Heart left ventricle (tissue), 16 donors: ENCODE results near the gene NNMT. TPM values are rescaled to one million over a fixed set of nuclear protein-coding genes. Genes with fewer than 3 reads are reported as not detected.

Experiments used
- ATAC-seq, 4 donors: fragments of 200-7000 bp; cut with Tn5 transposase; one replicate each; pipeline ENCODE4 v1.9.1; 2020 to 2022; ENCODE audit warnings: moderate library complexity in 4 of 4, mild to moderate bottlenecking in 3 of 4, moderate number of reproducible peaks in 1 of 4
- DNase-seq, 5 donors: peaks; one replicate each; pipeline ENCODE4 v3.0.0-alpha.2; 2020
- H3K27ac ChIP-seq, 12 donors: fragments of 200-600 bp; sonication (generic) in 4 of 12; one replicate each; pipeline versions ENCODE4 v1.5.0 to v1.8.0; 2016 to 2022; ENCODE audit warnings: mild to moderate bottlenecking in 2 of 12
- H3K27me3 ChIP-seq, 9 donors: fragments of 200-600 bp; sonication (generic) in 2 of 9; one replicate each; pipeline versions ENCODE4 v1.5.1 to v1.8.0; 2016 to 2022; ENCODE audit warnings: mild to moderate bottlenecking in 3 of 9
- H3K36me3 ChIP-seq, 9 donors: fragments of 200-600 bp; sonication (generic) in 2 of 9; one replicate each; pipeline versions ENCODE4 v1.5.0 to v1.8.0; 2018 to 2022; ENCODE audit warnings: mild to moderate bottlenecking in 2 of 9
- H3K4me1 ChIP-seq, 12 donors: fragments of 200-600 bp; sonication (generic) in 4 of 12; one replicate each; pipeline versions ENCODE4 v1.5.0 to v1.8.0; 2016 to 2022; ENCODE audit warnings: mild to moderate bottlenecking in 3 of 12
- H3K4me3 ChIP-seq, 12 donors: fragments of 200-600 bp; sonication (generic) in 4 of 12; one replicate each; pipeline versions ENCODE4 v1.5.0 to v1.8.0; 2017 to 2022; ENCODE audit warnings: mild to moderate bottlenecking in 9 of 12, moderate library complexity in 4 of 12
- H3K9me3 ChIP-seq, 12 donors: fragments of 200-600 bp; sonication (generic) in 4 of 12; one replicate each; pipeline versions ENCODE4 v1.5.0 to v1.8.0; 2016 to 2022; ENCODE audit warnings: mild to moderate bottlenecking in 1 of 12
- CTCF ChIP-seq, 12 donors: fragments of 200-600 bp; sonication (generic) in 4 of 12; IDR thresholded peaks; one replicate each; pipeline versions ENCODE4 v1.5.0 to v1.8.0; 2018 to 2022; ENCODE audit warnings: antibody characterized with exemption in 12 of 12, mild to moderate bottlenecking in 5 of 12
- POLR2A ChIP-seq, 2 donors: fragments of 450-650 bp; IDR thresholded peaks; one replicate each; pipeline ENCODE4 v1.6.1; 2017; ENCODE audit warnings: antibody characterized with exemption in 2 of 2, mild to moderate bottlenecking in 2 of 2, moderate library complexity in 2 of 2
- WGBS, 4 donors: extraction: QIAGEN DNeasy Blood & Tissue Kit in 2 of 4; methylation state at CpG; one replicate each; pipeline versions ENCODE4 v1.1.5 to v1.1.7; 2013 to 2018; 5-methylcytosine and 5-hydroxymethylcytosine counted together
- intact Hi-C, 10 donors: fragments of 100-400 bp; cut with DNase I; formaldehyde crosslinking; loops; one replicate each; pipeline versions ENCODE4 v1.11.1 to v1.14.2; 2022
- polyA plus RNA-seq, 2 donors: library from polyadenylated mRNA; stranded (reverse); fragments of 200-250 nt; gene quantifications; one replicate each; pipeline ENCODE4 v1.2.3, GENCODE V29; 2013
- total RNA-seq, 9 donors: library from RNA; depleted of rRNA in 2 of 9; stranded (reverse); fragments of >200 nt in 2 of 9; fragmentation: NEBNext Ultra II Directional in 3 of 9; extraction: Animal tissue kit (Norgen Biotek cat#: 25700) in 3 of 9; gene quantifications; one replicate each; pipeline versions ENCODE4 v1.1.0 to v1.2.4, GENCODE V29; 2016 to 2023
- donor health status: ischemic (EF 13 %, LVEDD 7.1; RV severe dilation, severe dysfunction).
- donor health status: healthy with polysubstance abuse.
- donor health status: DM: no; HTN: yes; CAD: no.
- donor health status: DM: no; HTN: no; CAD: no.
- donor health status: ischemic (EF 25% LVEDD 6.9; RV normal size, moderate dysfunction).
- donor health status: ischemic (EF 25% LVEDD 5.7; RV mildly dilated, moderate dysfunction).
- donor health status: healthy.
- donor health status: DM: yes; HTN: yes; CAD: no.
- donor health status: ischemic (EF 35%, LVEDD 5.7; RV mildly dilated, moderate dysfunction).
- donor health status: nonischemic (EF 11% LVEDD 7.7; RV severe dilation, severe dysfunction).
- donor health status: DM: yes; HTN: yes; CAD: no.
- donor health status: PGD.
- donor health status: ischemic (EF 29% LVEDD 5.4; RV normal size, mild dysfunction).
- donor health status: nonischemic (EF 23%, LVEDD 6.1; RV moderate dilation, normal function).

NNMT gene
- total and polyA plus RNA-seq, 11 donors: 12.4 to 146 (median 27.9) TPM

- intact Hi-C loops: loop anchor here in 2 of 10 donors (2.0 to 10.0 kb wide), 2 partner anchors 108 to 112 kb away; partner anchors contain the start of genes C11orf71 (in 2 of the 2) and RBM7 (in 2 of the 2)
- peaks cover 0 to 68% (median 25%) of the 10 kb centered on the region in 12 donors for H3K4me1 ChIP-seq
- 56 to 68% (median 65%) methylated on average over 1 of the region's 1 CpG for WGBS, 4 donors
These were observed 2.9 kb upstream of the NNMT start for GRCh38 chr11:114293201-114293711.

DNA sequence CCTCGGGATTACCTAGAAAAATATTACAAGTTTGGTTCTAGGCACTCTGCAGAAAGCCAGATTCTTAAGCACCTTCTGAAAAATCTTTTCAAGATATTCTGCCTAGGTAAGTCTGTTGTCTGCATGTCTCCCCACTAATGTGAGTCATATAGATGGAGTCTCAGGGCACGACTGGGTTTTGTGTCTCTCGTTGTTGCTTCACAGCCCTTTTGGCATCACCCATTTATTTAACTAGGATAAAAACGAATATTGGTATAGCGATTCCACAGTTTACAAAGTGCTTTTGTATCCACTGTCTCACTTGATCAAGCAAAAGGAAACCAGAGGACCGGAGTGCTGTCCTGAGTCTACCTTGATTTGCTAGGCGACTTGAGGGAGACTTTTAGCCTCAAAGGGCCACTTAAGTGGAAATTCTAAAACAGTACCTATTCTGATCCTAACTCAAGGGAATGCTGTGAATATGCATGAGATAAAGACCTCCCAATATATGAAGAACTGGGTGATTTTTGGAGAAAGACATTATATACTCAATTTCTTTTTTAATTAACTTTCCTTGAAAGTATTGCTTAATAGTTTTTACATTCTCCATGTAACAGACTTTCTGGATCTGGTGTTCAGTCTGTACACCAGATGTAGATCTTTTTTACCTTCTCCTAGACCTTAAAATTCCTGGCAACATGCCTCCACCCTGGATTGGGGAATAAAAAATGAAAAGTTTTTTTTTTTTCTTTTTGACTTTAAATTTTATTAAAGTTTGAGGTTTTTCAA is 590 bp downstream of the NNMT start:
- ATAC-seq (no peak), DNase-seq (no peak)
- Histone ChIP-seq H3K4me1 (peaks cover 0 to 46% (median 21%) of the 10 kb centered on the region in 12 donors), H3K4me3 (peak overlapping the region; percentile 7 to 71 (median 48)), H3K9me3 (peaks cover 0 to 30% (median 8%) of the 10 kb centered on the region in 12 donors), H3K36me3 (peaks cover 0 to 23% (median 4%) of the 10 kb centered on the region in 9 donors), H3K27ac (peak overlapping the region; percentile 69 to 98 (median 86)), H3K27me3 (no peaks in the 10 kb centered on the region)
- intact Hi-C loops: loop anchor here in 2 of 10 donors (5.0 to 10.0 kb wide), 2 partner anchors 106 to 108 kb away; partner anchors contain the start of genes C11orf71 (in 2 of the 2) and RBM7 (in 2 of the 2)
- TF ChIP-seq CTCF (IDR thresholded peaks at IDR 0.05) (no peak), POLR2A (IDR thresholded peaks at IDR 0.05) (no peak)
- WGBS, 4 donors: 68 to 85% (median 78%) methylated on average over 7 of the region's 7 CpGs

More at GRCh38 chr11:114293201-114293711, 2.9 kb upstream of the NNMT start:
- no peaks in the 10 kb centered on the region for H3K27me3 ChIP-seq
- H3K4me3 ChIP-seq: no peak overlapping the region
- ATAC-seq (peak in 1 of 4 donors; percentile 14), DNase-seq (no peak)
- no peaks in the 10 kb centered on the region for H3K9me3 ChIP-seq
- peak overlapping the region in 10 of 12 donors; percentile 8 to 98 (median 88) for H3K27ac ChIP-seq
- TF ChIP-seq POLR2A (IDR thresholded peaks at IDR 0.05) (no peak), CTCF (IDR thresholded peaks at IDR 0.05) (no peak)
- peaks cover 0 to 2% (median 0%) of the 10 kb centered on the region in 9 donors for H3K36me3 ChIP-seq

DNA sequence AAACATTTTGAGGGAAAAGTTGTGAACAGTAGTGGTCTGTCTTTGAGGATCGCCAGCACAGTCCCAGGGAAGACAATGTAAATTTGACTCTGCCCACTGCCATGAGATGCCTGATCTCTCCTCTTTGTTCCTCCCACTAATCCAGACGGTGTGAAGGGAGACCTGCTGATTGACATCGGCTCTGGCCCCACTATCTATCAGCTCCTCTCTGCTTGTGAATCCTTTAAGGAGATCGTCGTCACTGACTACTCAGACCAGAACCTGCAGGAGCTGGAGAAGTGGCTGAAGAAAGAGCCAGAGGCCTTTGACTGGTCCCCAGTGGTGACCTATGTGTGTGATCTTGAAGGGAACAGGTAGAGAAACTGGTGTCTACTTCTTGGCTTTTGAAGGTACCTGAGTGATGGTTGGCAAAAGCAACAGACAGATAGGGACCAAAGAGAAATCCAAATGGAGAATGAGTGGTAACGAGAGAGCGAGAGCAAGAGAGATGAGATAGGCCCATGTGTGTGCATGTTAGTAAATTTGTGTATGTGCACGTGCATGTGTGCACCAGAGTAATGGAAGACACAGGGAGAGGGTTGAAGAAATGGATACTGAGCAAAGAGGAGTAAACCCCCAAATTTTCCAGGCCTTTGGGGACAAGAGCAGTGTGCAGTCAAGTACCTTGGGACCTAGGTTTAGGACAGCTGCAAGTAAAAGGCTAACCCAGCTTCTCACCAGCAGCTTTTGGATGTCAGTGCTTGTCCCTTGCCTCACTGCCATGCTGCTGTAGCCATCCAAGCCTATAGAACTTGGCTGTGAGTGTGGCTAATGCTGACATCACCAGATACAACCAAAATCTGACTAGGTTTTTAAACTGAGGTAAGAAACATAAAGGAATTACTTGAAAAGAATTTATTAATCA is 1.9 kb downstream of the NNMT start:
- Histone ChIP-seq H3K27ac (peak overlapping the region in 9 of 12 donors; percentile 78 to 98 (median 89)), H3K9me3 (peaks cover 0 to 43% (median 8%) of the 10 kb centered on the region in 12 donors), H3K27me3 (no peaks in the 10 kb centered on the region), H3K4me3 (peak overlapping the region in 11 of 12 donors; percentile 7 to 71 (median 51)), H3K36me3 (peaks cover 0 to 26% (median 4%) of the 10 kb centered on the region in 9 donors), H3K4me1 (peaks cover 0 to 33% (median 16%) of the 10 kb centered on the region in 12 donors)
- 69 to 78% (median 73%) methylated on average over 8 of the region's 8 CpGs for WGBS, 4 donors
- intact Hi-C loops: loop anchor here in 2 of 10 donors (5.0 to 10.0 kb wide), 2 partner anchors 104 to 107 kb away; partner anchors contain the start of genes C11orf71 (in 2 of the 2) and RBM7 (in 2 of the 2)
- ATAC-seq: no peak
- no peak for TF ChIP-seq CTCF (IDR thresholded peaks at IDR 0.05)
- no peak for DNase-seq
